BLaER1 (cell line): ENCODE measurements around the gene INPP5A.
"Not testable (repeated sequence)": the region's sequence is repeated elsewhere in the genome, so short reads cannot be mapped to it uniquely, and the experiment has no call there.

Experiments
- H3K27ac ChIP-seq: shearing (Covaris generic); formaldehyde crosslinking; 2 replicates; pipeline ENCODE4 v1.8.1; 2022
- H3K27me3 ChIP-seq: shearing (Covaris generic); formaldehyde crosslinking; 2 replicates; pipeline ENCODE4 v1.8.1; 2022
- H3K36me3 ChIP-seq: shearing (Covaris generic); formaldehyde crosslinking; 2 replicates; pipeline ENCODE4 v1.8.1; 2022
- H3K4me1 ChIP-seq: shearing (Covaris generic); formaldehyde crosslinking; 2 replicates; pipeline ENCODE4 v1.8.1; 2022
- H3K4me2 ChIP-seq: shearing (Covaris generic); formaldehyde crosslinking; 2 replicates; pipeline ENCODE4 v1.8.1; 2022
- H3K4me3 ChIP-seq: shearing (Covaris generic); formaldehyde crosslinking; 2 replicates; pipeline ENCODE4 v1.8.1; 2022
- H3K9ac ChIP-seq: shearing (Covaris generic); formaldehyde crosslinking; 2 replicates; pipeline ENCODE4 v1.8.1; 2022
- H3K9me3 ChIP-seq: shearing (Covaris generic); formaldehyde crosslinking; 2 replicates; pipeline ENCODE4 v1.8.1; 2022
- H4K20me1 ChIP-seq: shearing (Covaris generic); formaldehyde crosslinking; 2 replicates; pipeline ENCODE4 v1.8.1; 2022
- Cebpa-rat ChIP-seq: shearing (Covaris generic); IDR thresholded peaks from 2 replicates; pipeline ENCODE4 v1.8.1; 2022

The INPP5A gene

GRCh38 chr10:132503581-132504421 is 33.8 kb upstream of the INPP5A start:
- Histone ChIP-seq H3K9me3 (no peaks in the 10 kb centered on the region), H3K36me3 (no peaks in the 10 kb centered on the region), H3K4me1 (peaks cover 43% of the 10 kb centered on the region), H4K20me1 (no peaks in the 10 kb centered on the region), H3K4me2 (no peak overlapping the region), H3K27ac (no peak overlapping the region), H3K9ac (no peak overlapping the region), H3K4me3 (no peak overlapping the region), H3K27me3 (peaks cover 19% of the 10 kb centered on the region)
- no peak for TF ChIP-seq Cebpa-rat

DNA sequence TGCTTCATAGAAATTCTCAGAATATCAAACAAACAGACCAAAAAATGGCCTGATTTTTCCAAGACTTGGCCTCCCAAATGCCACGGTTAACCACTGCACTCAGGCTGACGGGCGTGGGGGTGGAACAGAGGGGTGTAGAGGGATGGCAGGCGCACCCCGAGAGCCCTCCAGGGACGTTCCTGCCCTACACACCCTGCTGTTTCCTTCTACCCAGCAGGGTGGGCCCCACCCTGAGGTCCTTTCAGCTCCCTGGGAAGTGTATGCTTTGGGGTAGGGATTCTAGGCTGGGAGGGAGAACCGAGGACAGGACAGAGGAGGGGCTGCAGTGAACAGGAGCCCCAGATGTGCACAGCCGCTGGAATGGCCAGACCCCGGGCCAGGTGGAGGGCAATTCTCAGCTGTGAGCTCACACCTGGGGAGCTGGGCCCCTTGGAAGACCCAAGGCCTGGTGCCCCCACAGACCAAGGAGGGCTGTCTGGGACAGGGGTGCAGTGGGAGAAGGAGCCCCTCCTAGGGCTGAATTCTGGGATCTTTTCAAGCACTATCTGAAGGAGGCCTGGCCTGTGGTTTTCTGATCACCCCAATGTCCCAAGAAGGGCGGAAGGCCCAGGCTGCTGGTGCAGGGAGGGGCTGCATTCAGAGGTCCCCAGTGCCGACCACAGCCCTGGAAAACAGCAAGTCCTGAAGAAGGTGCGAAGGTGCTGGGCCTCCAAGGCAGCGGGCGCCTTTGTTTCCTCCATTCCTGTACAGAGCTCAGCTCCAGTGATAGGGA is 32.9 kb upstream of the INPP5A start:
- Histone ChIP-seq H3K27me3 (peaks cover 19% of the 10 kb centered on the region), H3K9ac (no peak overlapping the region), H4K20me1 (no peaks in the 10 kb centered on the region), H3K27ac (no peak overlapping the region), H3K4me2 (no peak overlapping the region), H3K4me3 (no peak overlapping the region), H3K9me3 (no peaks in the 10 kb centered on the region), H3K4me1 (peaks cover 35% of the 10 kb centered on the region), H3K36me3 (no peaks in the 10 kb centered on the region)
- TF ChIP-seq Cebpa-rat, result no peak

DNA sequence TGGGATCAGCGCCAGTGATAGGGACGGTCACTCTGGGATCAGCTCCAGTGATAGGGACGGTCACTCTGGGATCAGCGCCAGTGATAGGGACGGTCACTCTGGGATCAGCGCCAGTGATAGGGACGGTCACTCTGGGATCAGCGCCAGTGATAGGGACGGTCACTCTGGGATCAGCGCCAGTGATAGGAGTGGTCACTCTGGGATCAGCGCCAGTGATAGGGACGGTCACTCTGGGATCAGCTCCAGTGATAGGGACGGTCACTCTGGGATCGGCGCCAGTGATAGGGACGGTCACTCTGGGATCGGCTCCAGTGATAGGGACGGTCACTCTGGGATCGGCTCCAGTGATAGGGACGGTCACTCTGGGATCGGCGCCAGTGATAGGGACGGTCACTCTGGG is 32.0 kb upstream of the INPP5A start:
- not testable (repeated sequence) for H3K4me2 ChIP-seq, H3K9ac ChIP-seq, H3K4me3 ChIP-seq, H3K36me3 ChIP-seq, H3K9me3 ChIP-seq, H4K20me1 ChIP-seq, H3K27ac ChIP-seq
- Histone ChIP-seq H3K27me3 (peaks cover 19% of the 10 kb centered on the region), H3K4me1 (peaks cover 35% of the 10 kb centered on the region)

GRCh38 chr10:132506711-132507408 is 30.7 kb upstream of the INPP5A start:
- Histone ChIP-seq H3K9ac (no peak overlapping the region), H3K4me1 (peaks cover 22% of the 10 kb centered on the region), H3K27me3 (peaks cover 18% of the 10 kb centered on the region), H3K4me2 (no peak overlapping the region), H3K27ac (no peak overlapping the region), H4K20me1 (no peaks in the 10 kb centered on the region), H3K4me3 (no peak overlapping the region), H3K36me3 (no peaks in the 10 kb centered on the region), H3K9me3 (no peaks in the 10 kb centered on the region)
- TF ChIP-seq Cebpa-rat, result no peak

DNA sequence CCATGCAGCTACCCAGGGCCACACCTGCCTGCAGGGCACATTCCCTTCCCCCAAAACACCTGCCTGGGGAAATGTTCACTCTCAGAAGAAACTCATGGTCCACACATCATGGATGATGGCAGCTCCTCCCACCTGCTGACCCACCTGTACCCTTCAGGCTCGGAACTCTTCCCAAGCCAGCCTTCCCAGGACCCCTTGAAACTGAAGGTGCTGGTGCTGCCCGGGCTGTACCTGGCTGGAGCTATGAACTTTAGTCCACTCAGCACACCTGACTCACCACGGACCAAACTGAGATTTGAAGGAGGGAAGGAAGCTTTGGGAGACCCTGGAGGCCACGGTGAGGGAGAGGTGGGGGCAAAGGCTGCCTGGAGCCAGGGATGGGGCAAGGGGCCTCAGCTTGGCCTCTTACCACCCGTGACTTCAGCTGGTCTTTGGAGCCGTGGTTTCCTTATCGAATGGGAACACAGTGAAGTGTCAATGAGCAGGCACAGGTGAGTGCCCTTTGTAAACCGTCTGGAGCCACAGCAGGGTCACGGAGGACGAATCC is 30.1 kb upstream of the INPP5A start:
- TF ChIP-seq Cebpa-rat, result no peak
- no peak overlapping the region for H3K4me2 ChIP-seq
- H3K27me3 ChIP-seq, result peaks cover 12% of the 10 kb centered on the region
- H3K4me1 ChIP-seq, result peaks cover 15% of the 10 kb centered on the region; the same call in 1 of the 2 replicates
- no peak overlapping the region for H3K9ac ChIP-seq
- H3K4me3 ChIP-seq, result no peak overlapping the region
- no peaks in the 10 kb centered on the region for H3K9me3 ChIP-seq
- no peaks in the 10 kb centered on the region for H3K36me3 ChIP-seq
- no peaks in the 10 kb centered on the region for H4K20me1 ChIP-seq
- H3K27ac ChIP-seq, result no peak overlapping the region

- peaks cover 7% of the 10 kb centered on the region for H3K27me3 ChIP-seq
- TF ChIP-seq Cebpa-rat, result no peak
- no peak overlapping the region for H3K27ac ChIP-seq
- no peaks in the 10 kb centered on the region for H3K9me3 ChIP-seq
- no peak overlapping the region for H3K9ac ChIP-seq
- H3K4me1 ChIP-seq, result peaks cover 10% of the 10 kb centered on the region; the same call in 1 of the 2 replicates
- H4K20me1 ChIP-seq, result no peaks in the 10 kb centered on the region
- H3K36me3 ChIP-seq, result no peaks in the 10 kb centered on the region
- H3K4me3 ChIP-seq, result no peak overlapping the region
- no peak overlapping the region for H3K4me2 ChIP-seq
Observed at GRCh38 chr10:132507956-132508490, 29.6 kb upstream of the INPP5A start.

- Histone ChIP-seq H3K4me3 (no peak overlapping the region), H3K36me3 (no peaks in the 10 kb centered on the region), H3K27ac (no peak overlapping the region), H3K4me1 (0 out of 2 replicates have a peak, but pooled peaks cover 4% of the 10 kb centered on the region), H3K9me3 (no peaks in the 10 kb centered on the region), H3K9ac (no peak overlapping the region), H3K4me2 (no peak overlapping the region), H4K20me1 (no peaks in the 10 kb centered on the region), H3K27me3 (no peaks in the 10 kb centered on the region; the same call in 1 of the 2 replicates)
- no peak for TF ChIP-seq Cebpa-rat
Observed at GRCh38 chr10:132508581-132509443, 28.8 kb upstream of the INPP5A start.

GRCh38 chr10:132509506-132510173 is 27.9 kb upstream of the INPP5A start:
- no peaks in the 10 kb centered on the region for H3K27me3 ChIP-seq
- peaks cover 8% of the 10 kb centered on the region for H3K4me1 ChIP-seq
- no peaks in the 10 kb centered on the region for H3K9me3 ChIP-seq
- no peak for TF ChIP-seq Cebpa-rat
- H3K36me3 ChIP-seq, result no peaks in the 10 kb centered on the region
- H3K27ac ChIP-seq, result no peak overlapping the region
- no peak overlapping the region for H3K4me3 ChIP-seq
- no peaks in the 10 kb centered on the region for H4K20me1 ChIP-seq
- H3K4me2 ChIP-seq, result no peak overlapping the region
- no peak overlapping the region for H3K9ac ChIP-seq
